HEK293 (cell line): Measurements from ENCODE around the gene CEPT1.

Experiments used
- CTCF ChIA-PET: fragments of 350-600 bp; formaldehyde crosslinking; extraction: SDS; loops from one replicate; lab custom pipeline; 2021; ENCODE audit warnings: antibody characterized with exemption; lab: Yijun Ruan, JAX
- POLR2A ChIA-PET: fragments of 300-600 bp; formaldehyde crosslinking; extraction: SDS; loops from one replicate; lab custom pipeline; 2020; ENCODE audit warnings: antibody characterized with exemption, inconsistent platforms; lab: Yijun Ruan, JAX
- H3K27ac ChIP-seq: fragments of 200-500 bp; sonication (Bioruptor generic); 2 replicates; pipeline ENCODE4 v1.5.1; 2014; ENCODE audit warnings: low read depth, low read length, control low read depth, inconsistent platforms; ENCODE audit errors: extremely low read depth
- H3K36me3 ChIP-seq, 2 experiments: fragments of 200-500 bp in 1 of 2; sonication (Bioruptor generic) in 1 of 2; 1 replicate in 1 of 2; 2 replicates in 1 of 2; pipeline ENCODE4 v1.5.1; 2014 to 2017; ENCODE audit warnings: inconsistent platforms in 2 of 2, low read length in 2 of 2; ENCODE audit not compliant: control insufficient read depth in 2 of 2, insufficient read depth in 1 of 2
- H3K4me1 ChIP-seq: fragments of 200-500 bp; sonication (Bioruptor generic); 2 replicates; pipeline ENCODE4 v1.5.1; 2014; ENCODE audit warnings: mild to moderate bottlenecking, low read length, inconsistent platforms; ENCODE audit not compliant: control insufficient read depth, insufficient read depth
- H3K4me3 ChIP-seq: 2 replicates; pipeline ENCODE4 v1.5.1; 2011; ENCODE audit warnings: low read depth, mild to moderate bottlenecking, control low read depth, low read length, moderate library complexity
- H3K9me3 ChIP-seq: fragments of 200-500 bp; sonication (Bioruptor generic); 2 replicates; pipeline ENCODE4 v1.5.1; 2014; ENCODE audit warnings: low read depth, low read length, inconsistent platforms; ENCODE audit not compliant: control insufficient read depth, insufficient read depth
- HOXC10 ChIP-seq: sonication (generic); formaldehyde crosslinking; IDR thresholded peaks from 2 replicates; pipeline ENCODE4 v1.8.1; 2023; ENCODE audit warnings: mild to moderate bottlenecking, missing genetic modification reagents
- HOXD13 ChIP-seq: sonication (generic); formaldehyde crosslinking; IDR thresholded peaks from 2 replicates; pipeline ENCODE4 v1.8.0; 2022; ENCODE audit warnings: missing genetic modification reagents, borderline replicate concordance
- TCF7L2 ChIP-seq: IDR thresholded peaks from 2 replicates; pipeline ENCODE4 v1.6.1; 2011; ENCODE audit warnings: low read depth, mild to moderate bottlenecking, inconsistent platforms, low read length, moderate library complexity, borderline replicate concordance
- YY1 ChIP-seq: fragments of 450-650 bp; formaldehyde crosslinking; IDR thresholded peaks from 2 replicates; pipeline ENCODE4 v1.5.1; 2018; ENCODE audit warnings: missing biosample characterization, missing genetic modification characterization
- ZBTB1 ChIP-seq: fragments of 450-650 bp; formaldehyde crosslinking; IDR thresholded peaks from 2 replicates; pipeline ENCODE4 v1.5.1; 2016; ENCODE audit warnings: missing biosample characterization, missing genetic modification characterization
- ZBTB17 ChIP-seq: fragments of 450-650 bp; formaldehyde crosslinking; IDR thresholded peaks from 2 replicates; pipeline ENCODE4 v1.5.1; 2016; ENCODE audit warnings: missing biosample characterization, missing genetic modification characterization
- ZBTB7A ChIP-seq: fragments of 450-650 bp; formaldehyde crosslinking; IDR thresholded peaks from 2 replicates; pipeline ENCODE4 v1.5.1; 2016; ENCODE audit warnings: low read depth, missing biosample characterization, missing genetic modification characterization
- ZNF132 ChIP-seq: fragments of 450-650 bp; formaldehyde crosslinking; IDR thresholded peaks from 2 replicates; pipeline ENCODE4 v1.5.1; 2017; ENCODE audit warnings: missing biosample characterization, missing genetic modification characterization, borderline replicate concordance
- ZNF174 ChIP-seq: fragments of 450-650 bp; formaldehyde crosslinking; IDR thresholded peaks from 2 replicates; pipeline ENCODE4 v1.5.0; 2017; ENCODE audit warnings: missing biosample characterization, mild to moderate bottlenecking, missing genetic modification characterization
- ZNF175 ChIP-seq: fragments of 450-650 bp; formaldehyde crosslinking; IDR thresholded peaks from 2 replicates; pipeline ENCODE4 v1.5.1; 2016; ENCODE audit warnings: missing biosample characterization, missing genetic modification characterization
- ZNF248 ChIP-seq: fragments of 450-650 bp; formaldehyde crosslinking; IDR thresholded peaks from 2 replicates; pipeline ENCODE4 v1.5.1; 2017; ENCODE audit warnings: missing biosample characterization, missing genetic modification characterization
- ZNF350 ChIP-seq: fragments of 450-650 bp; formaldehyde crosslinking; IDR thresholded peaks from 2 replicates; pipeline ENCODE4 v1.5.0; 2017; ENCODE audit warnings: missing biosample characterization, mild to moderate bottlenecking, missing genetic modification characterization
- ZNF501 ChIP-seq: fragments of 450-650 bp; formaldehyde crosslinking; IDR thresholded peaks from 2 replicates; pipeline ENCODE4 v1.5.1; 2016; ENCODE audit warnings: missing biosample characterization, missing genetic modification characterization
- ZNF530 ChIP-seq: fragments of 450-650 bp; formaldehyde crosslinking; IDR thresholded peaks from 2 replicates; pipeline ENCODE4 v1.5.1; 2016; ENCODE audit warnings: low read depth, missing biosample characterization, missing genetic modification characterization
- ZNF544 ChIP-seq: fragments of 450-650 bp; formaldehyde crosslinking; IDR thresholded peaks from 2 replicates; pipeline ENCODE4 v1.5.0; 2017; ENCODE audit warnings: missing biosample characterization, missing genetic modification characterization
- ZNF624 ChIP-seq: fragments of 450-650 bp; formaldehyde crosslinking; IDR thresholded peaks from 2 replicates; pipeline ENCODE4 v1.5.1; 2017; ENCODE audit warnings: missing biosample characterization, missing genetic modification characterization
- ZNF792 ChIP-seq: fragments of 450-650 bp; formaldehyde crosslinking; IDR thresholded peaks from 2 replicates; pipeline ENCODE4 v1.5.1; 2016; ENCODE audit warnings: missing biosample characterization, missing genetic modification characterization
- ZXDB ChIP-seq: fragments of 450-650 bp; formaldehyde crosslinking; IDR thresholded peaks from 2 replicates; pipeline ENCODE4 v1.5.1; 2016; ENCODE audit warnings: missing biosample characterization, missing genetic modification characterization
- TF ChIP-seq, protein P1 (sequence below): fragments of 450-650 bp; formaldehyde crosslinking; IDR thresholded peaks from 2 replicates; pipeline ENCODE4 v1.5.1; 2017; ENCODE audit warnings: missing biosample characterization, missing genetic modification characterization
- TF ChIP-seq, protein P2 (sequence below): fragments of 450-650 bp; formaldehyde crosslinking; IDR thresholded peaks from 2 replicates; pipeline ENCODE4 v1.5.1; 2016; ENCODE audit warnings: missing biosample characterization, missing genetic modification characterization
- TF ChIP-seq, protein P3 (sequence below): sonication (generic); formaldehyde crosslinking; IDR thresholded peaks from 2 replicates; pipeline ENCODE4 v1.8.1; 2022; ENCODE audit warnings: mild to moderate bottlenecking, moderate library complexity, missing genetic modification reagents
- TF ChIP-seq, protein P4 (sequence below): fragments of 450-650 bp; formaldehyde crosslinking; IDR thresholded peaks from 2 replicates; pipeline ENCODE4 v1.5.0; 2017; ENCODE audit warnings: missing biosample characterization, missing genetic modification characterization, borderline replicate concordance
- TF ChIP-seq, protein P5 (sequence below): fragments of 450-650 bp; formaldehyde crosslinking; IDR thresholded peaks from 2 replicates; pipeline ENCODE4 v1.5.1; 2017; ENCODE audit warnings: missing biosample characterization, missing genetic modification characterization

Gene CEPT1

DNA sequence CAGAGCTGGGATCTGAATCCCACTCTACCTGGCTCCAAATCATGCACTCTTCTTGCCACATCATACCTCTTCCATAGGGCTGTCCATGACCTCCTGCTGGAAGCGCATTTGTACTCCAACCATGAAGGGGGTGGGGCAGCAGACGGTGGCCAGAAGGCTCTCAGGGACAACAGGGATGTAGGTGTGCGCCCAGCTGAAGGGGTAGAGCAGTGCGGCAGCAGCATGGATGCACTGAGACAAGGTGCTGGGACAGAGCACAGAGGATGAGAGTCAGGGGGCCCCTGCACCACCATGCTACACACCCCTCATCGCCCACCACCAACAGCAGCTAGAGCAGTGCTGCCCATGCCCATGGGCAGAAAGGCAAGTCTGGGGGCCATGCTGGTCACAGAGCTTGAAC lies 52.1 kb downstream of the CEPT1 start:
- CTCF ChIA-PET = interaction anchor here (0.6 kb wide), 1 partner anchor 352 kb away, joined by 4 read pairs; no protein-coding TSS in a partner anchor
- no peak overlapping the region for H3K27ac ChIP-seq
- no peaks in the 10 kb centered on the region for H3K4me1 ChIP-seq

DNA sequence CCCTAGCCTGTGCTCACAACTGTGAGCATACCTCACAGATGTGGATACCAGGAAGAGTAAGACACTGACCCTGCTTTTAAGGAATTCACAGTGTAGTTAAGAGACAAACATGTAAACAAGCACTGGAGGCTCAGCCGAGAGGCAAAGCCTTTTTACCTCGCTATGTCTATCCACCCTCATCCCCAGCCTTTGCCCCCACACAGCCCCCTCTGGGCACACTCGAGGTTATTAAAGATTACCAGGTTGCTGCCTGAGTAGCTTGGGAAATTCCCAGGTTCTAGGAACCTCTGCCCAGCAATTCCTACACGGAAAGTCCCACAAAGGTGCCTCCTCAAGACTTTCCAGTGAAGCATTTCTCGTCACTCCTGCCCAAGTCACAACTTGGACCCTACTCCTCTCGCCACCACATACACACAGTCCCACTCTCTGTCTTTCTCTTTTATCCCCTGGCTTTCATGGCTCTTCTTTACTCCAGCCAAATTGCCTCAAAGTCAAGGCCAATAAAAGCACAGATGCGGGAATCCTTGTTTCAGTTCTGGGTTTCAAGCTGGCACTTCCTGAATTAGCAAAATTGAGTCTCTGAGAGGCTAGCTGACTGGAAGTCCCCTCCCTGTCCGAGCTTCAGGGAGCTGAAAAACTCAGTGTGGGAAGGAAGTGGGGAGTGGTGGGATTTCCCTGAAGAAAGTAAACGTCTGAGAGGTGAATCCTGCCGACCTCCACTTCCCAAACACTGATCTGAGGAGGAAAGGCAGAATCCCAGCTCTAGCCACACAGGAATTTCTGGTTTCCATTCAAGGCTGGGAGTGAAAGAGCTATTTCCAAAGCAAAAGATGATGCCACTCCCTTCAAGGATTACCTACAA lies 52.9 kb downstream of the CEPT1 start:
- no peak overlapping the region for H3K4me3 ChIP-seq
- ChIA-PET CTCF (interaction anchor here (0.6 to 0.7 kb wide), 3 partner anchors 25 to 451 kb away, joined by 3 to 4 read pairs (median 3); no protein-coding TSS in a partner anchor), POLR2A (no interaction called here)
- H3K9me3 ChIP-seq = no peaks in the 10 kb centered on the region
- H3K36me3 ChIP-seq = peaks cover 0 to 11% of the 10 kb centered on the region in 2 experiments; a peak in 1 of 3 replicates
- H3K4me1 ChIP-seq = no peaks in the 10 kb centered on the region
- H3K27ac ChIP-seq = no peak overlapping the region
- TF ChIP-seq HOXC10 (CRISPR knock-in tag) = no peak
- TF ChIP-seq, protein P1, sequence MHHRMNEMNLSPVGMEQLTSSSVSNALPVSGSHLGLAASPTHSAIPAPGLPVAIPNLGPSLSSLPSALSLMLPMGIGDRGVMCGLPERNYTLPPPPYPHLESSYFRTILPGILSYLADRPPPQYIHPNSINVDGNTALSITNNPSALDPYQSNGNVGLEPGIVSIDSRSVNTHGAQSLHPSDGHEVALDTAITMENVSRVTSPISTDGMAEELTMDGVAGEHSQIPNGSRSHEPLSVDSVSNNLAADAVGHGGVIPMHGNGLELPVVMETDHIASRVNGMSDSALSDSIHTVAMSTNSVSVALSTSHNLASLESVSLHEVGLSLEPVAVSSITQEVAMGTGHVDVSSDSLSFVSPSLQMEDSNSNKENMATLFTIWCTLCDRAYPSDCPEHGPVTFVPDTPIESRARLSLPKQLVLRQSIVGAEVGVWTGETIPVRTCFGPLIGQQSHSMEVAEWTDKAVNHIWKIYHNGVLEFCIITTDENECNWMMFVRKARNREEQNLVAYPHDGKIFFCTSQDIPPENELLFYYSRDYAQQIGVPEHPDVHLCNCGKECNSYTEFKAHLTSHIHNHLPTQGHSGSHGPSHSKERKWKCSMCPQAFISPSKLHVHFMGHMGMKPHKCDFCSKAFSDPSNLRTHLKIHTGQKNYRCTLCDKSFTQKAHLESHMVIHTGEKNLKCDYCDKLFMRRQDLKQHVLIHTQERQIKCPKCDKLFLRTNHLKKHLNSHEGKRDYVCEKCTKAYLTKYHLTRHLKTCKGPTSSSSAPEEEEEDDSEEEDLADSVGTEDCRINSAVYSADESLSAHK (tag by site-specific recombination) = no peak
- TF ChIP-seq, protein P2, sequence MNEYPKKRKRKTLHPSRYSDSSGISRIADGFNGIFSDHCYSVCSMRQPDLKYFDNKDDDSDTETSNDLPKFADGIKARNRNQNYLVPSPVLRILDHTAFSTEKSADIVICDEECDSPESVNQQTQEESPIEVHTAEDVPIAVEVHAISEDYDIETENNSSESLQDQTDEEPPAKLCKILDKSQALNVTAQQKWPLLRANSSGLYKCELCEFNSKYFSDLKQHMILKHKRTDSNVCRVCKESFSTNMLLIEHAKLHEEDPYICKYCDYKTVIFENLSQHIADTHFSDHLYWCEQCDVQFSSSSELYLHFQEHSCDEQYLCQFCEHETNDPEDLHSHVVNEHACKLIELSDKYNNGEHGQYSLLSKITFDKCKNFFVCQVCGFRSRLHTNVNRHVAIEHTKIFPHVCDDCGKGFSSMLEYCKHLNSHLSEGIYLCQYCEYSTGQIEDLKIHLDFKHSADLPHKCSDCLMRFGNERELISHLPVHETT = no peak
- TF ChIP-seq ZBTB7A (tag by site-specific recombination) = no peak
- TF ChIP-seq, protein P3, sequence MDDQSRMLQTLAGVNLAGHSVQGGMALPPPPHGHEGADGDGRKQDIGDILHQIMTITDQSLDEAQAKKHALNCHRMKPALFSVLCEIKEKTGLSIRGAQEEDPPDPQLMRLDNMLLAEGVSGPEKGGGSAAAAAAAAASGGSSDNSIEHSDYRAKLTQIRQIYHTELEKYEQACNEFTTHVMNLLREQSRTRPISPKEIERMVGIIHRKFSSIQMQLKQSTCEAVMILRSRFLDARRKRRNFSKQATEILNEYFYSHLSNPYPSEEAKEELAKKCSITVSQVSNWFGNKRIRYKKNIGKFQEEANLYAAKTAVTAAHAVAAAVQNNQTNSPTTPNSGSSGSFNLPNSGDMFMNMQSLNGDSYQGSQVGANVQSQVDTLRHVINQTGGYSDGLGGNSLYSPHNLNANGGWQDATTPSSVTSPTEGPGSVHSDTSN (CRISPR knock-in tag) = no peak
- TF ChIP-seq YY1 (tag by site-specific recombination) = no peak
- no peak for TF ChIP-seq ZXDB (tag by site-specific recombination)
- TF ChIP-seq, protein P4, sequence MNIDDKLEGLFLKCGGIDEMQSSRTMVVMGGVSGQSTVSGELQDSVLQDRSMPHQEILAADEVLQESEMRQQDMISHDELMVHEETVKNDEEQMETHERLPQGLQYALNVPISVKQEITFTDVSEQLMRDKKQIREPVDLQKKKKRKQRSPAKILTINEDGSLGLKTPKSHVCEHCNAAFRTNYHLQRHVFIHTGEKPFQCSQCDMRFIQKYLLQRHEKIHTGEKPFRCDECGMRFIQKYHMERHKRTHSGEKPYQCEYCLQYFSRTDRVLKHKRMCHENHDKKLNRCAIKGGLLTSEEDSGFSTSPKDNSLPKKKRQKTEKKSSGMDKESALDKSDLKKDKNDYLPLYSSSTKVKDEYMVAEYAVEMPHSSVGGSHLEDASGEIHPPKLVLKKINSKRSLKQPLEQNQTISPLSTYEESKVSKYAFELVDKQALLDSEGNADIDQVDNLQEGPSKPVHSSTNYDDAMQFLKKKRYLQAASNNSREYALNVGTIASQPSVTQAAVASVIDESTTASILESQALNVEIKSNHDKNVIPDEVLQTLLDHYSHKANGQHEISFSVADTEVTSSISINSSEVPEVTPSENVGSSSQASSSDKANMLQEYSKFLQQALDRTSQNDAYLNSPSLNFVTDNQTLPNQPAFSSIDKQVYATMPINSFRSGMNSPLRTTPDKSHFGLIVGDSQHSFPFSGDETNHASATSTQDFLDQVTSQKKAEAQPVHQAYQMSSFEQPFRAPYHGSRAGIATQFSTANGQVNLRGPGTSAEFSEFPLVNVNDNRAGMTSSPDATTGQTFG (tag by site-specific recombination) = no peak
- TF ChIP-seq, protein P5, sequence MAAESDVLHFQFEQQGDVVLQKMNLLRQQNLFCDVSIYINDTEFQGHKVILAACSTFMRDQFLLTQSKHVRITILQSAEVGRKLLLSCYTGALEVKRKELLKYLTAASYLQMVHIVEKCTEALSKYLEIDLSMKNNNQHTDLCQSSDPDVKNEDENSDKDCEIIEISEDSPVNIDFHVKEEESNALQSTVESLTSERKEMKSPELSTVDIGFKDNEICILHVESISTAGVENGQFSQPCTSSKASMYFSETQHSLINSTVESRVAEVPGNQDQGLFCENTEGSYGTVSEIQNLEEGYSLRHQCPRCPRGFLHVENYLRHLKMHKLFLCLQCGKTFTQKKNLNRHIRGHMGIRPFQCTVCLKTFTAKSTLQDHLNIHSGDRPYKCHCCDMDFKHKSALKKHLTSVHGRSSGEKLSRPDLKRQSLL (tag by site-specific recombination) = no peak
- no peak for TF ChIP-seq ZNF174 (tag by site-specific recombination)

More for the DNA sequence above, 52.1 kb downstream of the CEPT1 start:
- Histone ChIP-seq H3K4me3 (no peak overlapping the region), H3K36me3 (peaks cover 0 to 19% of the 10 kb centered on the region in 2 experiments; a peak in 1 of 3 replicates), H3K9me3 (no peaks in the 10 kb centered on the region)
- POLR2A ChIA-PET = no interaction called here
- TF ChIP-seq ZNF544 (tag by site-specific recombination) (no peak), ZNF175 (tag by site-specific recombination) (no peak), ZNF248 (tag by site-specific recombination) (no peak), HOXD13 (CRISPR knock-in tag) (no peak), ZBTB17 (tag by site-specific recombination) (no peak), ZNF501 (tag by site-specific recombination) (no peak), ZNF350 (tag by site-specific recombination) (no peak), ZNF530 (tag by site-specific recombination) (no peak), ZNF792 (no peak), ZBTB1 (tag by site-specific recombination) (no peak), ZNF132 (tag by site-specific recombination) (no peak), ZNF624 (tag by site-specific recombination) (no peak), TCF7L2 (no peak)
- TF ChIP-seq, protein P2 = no peak
- TF ChIP-seq, protein P5 (tag by site-specific recombination) = no peak
